Measurements from ENCODE around the gene ARHGEF7.
A peak's percentile ranks its signal among the peaks of the same experiment; 100 is the strongest.

The ARHGEF7 gene

DNA sequence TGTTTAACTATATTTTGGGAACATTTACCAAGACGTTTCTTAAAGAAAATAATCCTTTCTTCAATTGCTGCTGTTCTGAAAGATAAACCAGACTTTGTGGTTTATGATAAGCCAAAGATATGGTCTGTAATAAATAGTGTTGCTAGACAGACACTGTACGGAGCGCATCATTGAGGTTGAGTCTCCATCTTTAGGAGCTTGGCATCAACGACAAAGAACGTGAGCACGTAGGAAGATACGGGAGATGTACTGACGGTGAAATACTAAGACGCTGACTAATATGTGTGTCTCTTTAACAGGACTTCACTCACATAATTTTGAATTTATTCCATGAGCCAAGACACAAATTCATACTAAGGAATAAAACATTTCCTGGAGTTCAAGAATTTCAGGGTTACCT lies 221.6 kb downstream of the ARHGEF7 start:
- TF ChIP-seq, protein P1, sequence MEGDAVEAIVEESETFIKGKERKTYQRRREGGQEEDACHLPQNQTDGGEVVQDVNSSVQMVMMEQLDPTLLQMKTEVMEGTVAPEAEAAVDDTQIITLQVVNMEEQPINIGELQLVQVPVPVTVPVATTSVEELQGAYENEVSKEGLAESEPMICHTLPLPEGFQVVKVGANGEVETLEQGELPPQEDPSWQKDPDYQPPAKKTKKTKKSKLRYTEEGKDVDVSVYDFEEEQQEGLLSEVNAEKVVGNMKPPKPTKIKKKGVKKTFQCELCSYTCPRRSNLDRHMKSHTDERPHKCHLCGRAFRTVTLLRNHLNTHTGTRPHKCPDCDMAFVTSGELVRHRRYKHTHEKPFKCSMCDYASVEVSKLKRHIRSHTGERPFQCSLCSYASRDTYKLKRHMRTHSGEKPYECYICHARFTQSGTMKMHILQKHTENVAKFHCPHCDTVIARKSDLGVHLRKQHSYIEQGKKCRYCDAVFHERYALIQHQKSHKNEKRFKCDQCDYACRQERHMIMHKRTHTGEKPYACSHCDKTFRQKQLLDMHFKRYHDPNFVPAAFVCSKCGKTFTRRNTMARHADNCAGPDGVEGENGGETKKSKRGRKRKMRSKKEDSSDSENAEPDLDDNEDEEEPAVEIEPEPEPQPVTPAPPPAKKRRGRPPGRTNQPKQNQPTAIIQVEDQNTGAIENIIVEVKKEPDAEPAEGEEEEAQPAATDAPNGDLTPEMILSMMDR (conservative IDR thresholded peaks at IDR 0.05; ENCODE audit: low read length): no peak
- peak; percentile 31 for DNase-seq (ENCODE audit: low read depth)
- no peak overlapping the region for H3K4me3 ChIP-seq (ENCODE audit: low read length)

DNA sequence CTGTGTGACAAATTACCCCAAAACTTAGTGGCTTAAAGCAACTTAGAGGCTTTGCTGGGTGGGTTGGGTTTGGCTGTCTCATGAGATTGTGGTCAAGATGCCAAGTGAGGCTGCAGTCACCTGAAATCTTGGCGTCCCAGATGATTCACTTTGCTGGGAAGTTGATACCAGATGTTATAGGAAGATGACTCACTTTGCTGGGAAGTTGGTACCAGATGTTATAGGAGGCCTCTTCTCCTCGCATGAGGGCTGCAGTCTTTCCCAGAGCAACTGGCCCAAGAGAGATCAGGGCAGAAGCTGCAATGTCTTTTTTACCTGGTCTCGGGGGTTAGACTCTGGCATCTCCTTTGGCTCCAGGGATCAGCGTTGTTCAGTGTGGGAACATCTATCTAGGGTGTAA lies 222.1 kb downstream of the ARHGEF7 start:
- peak; percentile 96 for DNase-seq (ENCODE audit: low read depth)
- TF ChIP-seq, protein P1 (conservative IDR thresholded peaks at IDR 0.05; ENCODE audit: low read length): no peak
- no peak overlapping the region for H3K4me3 ChIP-seq (ENCODE audit: low read length)

DNA sequence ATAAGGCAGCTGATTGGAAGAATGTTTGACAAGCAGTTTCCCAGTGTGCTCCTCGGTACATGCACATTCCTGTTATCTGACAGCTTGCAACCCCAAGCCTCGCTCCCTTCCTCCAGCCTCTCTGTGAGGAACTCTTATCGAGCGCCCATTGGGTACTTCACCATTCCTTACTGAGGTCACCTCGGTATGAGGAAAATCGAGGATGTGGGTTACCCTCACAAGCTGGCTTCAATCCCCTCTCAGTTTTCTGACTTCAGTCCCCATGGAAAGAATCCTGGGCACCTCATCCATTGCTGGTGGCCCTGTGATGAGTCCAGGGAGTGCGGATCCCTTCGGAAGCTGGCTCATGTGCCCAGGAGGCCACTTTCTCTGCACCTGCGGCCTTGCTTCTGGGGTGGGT lies 222.6 kb downstream of the ARHGEF7 start:
- no peak overlapping the region for H3K4me3 ChIP-seq (ENCODE audit: low read length)
- TF ChIP-seq, protein P1 (conservative IDR thresholded peaks at IDR 0.05; ENCODE audit: low read length): no peak
- peak; percentile 33 for DNase-seq (ENCODE audit: low read depth)

DNA sequence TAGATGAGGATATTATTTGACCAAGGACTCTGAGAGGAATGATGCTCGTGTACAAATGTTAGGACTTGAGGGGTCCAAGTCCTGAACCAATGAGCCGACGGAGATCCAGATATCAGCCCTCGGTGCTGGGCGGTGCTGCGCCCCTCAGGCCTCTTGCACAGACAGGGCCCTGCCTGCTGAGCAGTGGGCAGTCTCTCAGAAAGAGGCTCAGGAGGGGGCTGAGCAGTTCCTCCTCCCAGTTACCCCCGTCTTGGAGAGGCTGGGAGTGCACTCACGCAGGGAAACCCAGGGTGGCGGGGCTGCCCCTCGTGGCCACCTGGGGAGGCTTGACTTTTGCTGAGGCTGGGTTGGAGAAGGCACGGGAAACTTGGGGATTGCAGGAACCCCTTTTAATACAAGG lies 223.7 kb downstream of the ARHGEF7 start:
- DNase-seq (ENCODE audit: low read depth): no peak
- TF ChIP-seq, protein P1 (conservative IDR thresholded peaks at IDR 0.05; ENCODE audit: low read length): no peak
- H3K4me3 ChIP-seq (ENCODE audit: low read length): no peak overlapping the region

DNA sequence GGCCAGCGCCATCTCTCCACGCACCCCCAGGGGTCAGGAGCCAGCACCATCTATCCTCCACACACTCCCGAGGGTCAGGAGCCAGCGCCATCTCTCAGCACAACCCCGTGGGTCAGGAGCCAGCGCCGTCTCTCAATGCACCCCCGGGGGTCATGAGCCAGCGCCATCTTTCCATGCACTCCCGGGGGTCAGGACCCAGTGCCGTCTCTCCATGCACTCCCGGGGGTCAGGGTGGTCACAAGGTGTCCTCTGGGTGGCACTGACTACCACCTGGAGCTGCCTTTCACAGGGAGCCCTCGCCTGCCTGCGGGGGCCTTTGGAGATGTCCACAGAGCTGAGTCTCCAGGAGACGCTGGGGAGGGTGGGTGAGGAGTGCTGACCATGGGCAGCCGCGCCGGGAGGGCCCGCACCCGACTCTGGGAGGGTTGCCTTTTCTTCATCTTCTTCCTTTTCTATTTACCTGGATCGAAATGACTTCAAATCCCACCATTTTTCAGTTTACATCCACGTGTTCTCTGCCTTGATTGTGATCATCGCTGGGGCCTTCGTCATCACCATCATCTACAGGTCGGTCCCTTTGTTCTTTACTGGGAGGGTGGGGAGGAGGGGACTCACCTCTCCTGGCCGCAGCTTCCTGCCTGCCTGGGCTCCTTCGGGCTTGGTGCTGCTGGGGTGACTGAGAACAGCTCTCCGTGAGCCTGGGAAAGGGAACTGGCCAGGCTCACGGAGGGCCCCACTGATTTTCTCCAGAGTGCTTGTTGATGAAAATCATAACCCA lies 224.4 kb downstream of the ARHGEF7 start:
- DNase-seq (ENCODE audit: low read depth): no peak
- H3K4me3 ChIP-seq (ENCODE audit: low read length): no peak overlapping the region
- TF ChIP-seq, protein P1 (conservative IDR thresholded peaks at IDR 0.05; ENCODE audit: low read length): no peak

DNA sequence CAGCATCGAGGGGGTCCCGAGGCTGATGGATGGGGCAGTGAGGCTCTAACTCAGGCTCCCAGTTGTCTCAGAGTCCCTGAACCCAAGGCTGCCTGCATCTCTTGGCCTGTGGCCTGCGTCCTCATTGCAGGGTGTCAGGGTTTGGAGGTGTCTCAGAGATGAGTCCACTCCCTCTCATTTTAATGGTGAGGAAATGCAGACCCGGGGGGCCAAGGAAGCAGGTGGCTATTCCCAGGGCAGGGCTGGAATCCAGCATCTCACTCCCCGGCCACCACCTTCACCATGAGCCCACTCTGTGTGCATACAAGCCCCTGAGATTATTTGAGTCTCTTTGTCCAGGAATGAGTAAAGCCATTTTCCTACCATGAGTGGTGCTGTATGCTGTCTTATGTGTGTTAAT lies 226.8 kb downstream of the ARHGEF7 start:
- TF ChIP-seq, protein P1 (conservative IDR thresholded peaks at IDR 0.05; ENCODE audit: low read length): no peak
- no peak for DNase-seq (ENCODE audit: low read depth)
- no peak overlapping the region for H3K4me3 ChIP-seq (ENCODE audit: low read length)

DNA sequence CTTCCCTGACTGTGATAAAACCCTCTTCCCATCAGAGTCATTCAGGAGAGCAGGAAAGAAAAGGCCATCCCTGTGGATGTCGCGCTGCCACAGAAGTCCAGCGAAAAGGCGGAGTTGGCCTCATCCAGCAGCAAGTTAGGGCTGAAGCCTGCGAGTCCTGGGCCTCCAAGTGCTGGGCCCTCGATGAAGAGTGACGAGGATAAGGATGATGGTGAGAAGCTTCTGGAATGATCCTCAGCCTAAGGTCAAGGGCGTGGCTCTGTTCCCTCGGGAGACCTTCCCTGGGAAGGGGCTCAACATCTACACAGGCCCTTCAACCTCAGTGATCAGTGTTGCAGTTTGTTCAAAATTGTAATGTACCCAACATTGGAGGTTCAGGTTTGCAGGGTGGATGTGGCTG lies 227.6 kb downstream of the ARHGEF7 start:
- TF ChIP-seq, protein P1 (conservative IDR thresholded peaks at IDR 0.05; ENCODE audit: low read length): no peak
- no peak for DNase-seq (ENCODE audit: low read depth)

More for the DNA sequence above, 227.6 kb downstream of the ARHGEF7 start:
- no peak overlapping the region for H3K4me3 ChIP-seq (ENCODE audit: low read length)

Data from AG10803 (cell line).